RWPE2 (cell line): Measurements from ENCODE around the gene WFDC13.
A peak's percentile ranks its signal among the peaks of the same experiment; 100 is the strongest.

Source experiments
- ATAC-seq: fragments of 200-7000 bp; cut with Tn5 transposase; 3 replicates; pipeline ENCODE4 v1.9.1; 2021; ENCODE audit warnings: low read depth
- DNase-seq: peaks from one replicate; pipeline ENCODE4 v3.0.0-alpha.2; 2020; ENCODE audit warnings: low spot score
- H3K27ac ChIP-seq: fragments of 450-650 bp; 2 replicates; pipeline ENCODE4 v1.5.1; 2017; ENCODE audit warnings: mild to moderate bottlenecking; ENCODE audit not compliant: poor library complexity, severe bottlenecking
- H3K27me3 ChIP-seq: fragments of 250-450 bp; sonication (Bioruptor Pico); 2 replicates; pipeline ENCODE4 v1.5.1; 2021; ENCODE audit warnings: mild to moderate bottlenecking, moderate library complexity; ENCODE audit not compliant: insufficient read depth, poor library complexity, severe bottlenecking
- H3K36me3 ChIP-seq: fragments of 250-450 bp; sonication (Bioruptor Pico); 2 replicates; pipeline ENCODE4 v1.5.1; 2020; ENCODE audit warnings: low read depth, mild to moderate bottlenecking, moderate library complexity
- H3K4me1 ChIP-seq: fragments of 250-450 bp; sonication (Bioruptor Pico); 2 replicates; pipeline ENCODE4 v1.5.1; 2021; ENCODE audit warnings: mild to moderate bottlenecking, moderate library complexity; ENCODE audit not compliant: insufficient read depth, poor library complexity, severe bottlenecking
- H3K4me3 ChIP-seq: fragments of 250-450 bp; sonication (Bioruptor Pico); 2 replicates; pipeline ENCODE4 v1.5.1; 2021; ENCODE audit warnings: mild to moderate bottlenecking, moderate library complexity; ENCODE audit not compliant: severe bottlenecking
- H3K9me3 ChIP-seq: fragments of 250-450 bp; sonication (Bioruptor Pico); 2 replicates; pipeline ENCODE4 v1.5.1; 2021; ENCODE audit warnings: mild to moderate bottlenecking, moderate library complexity; ENCODE audit not compliant: severe bottlenecking
- CTCF ChIP-seq: fragments of 450-650 bp; IDR thresholded peaks from one replicate; pipeline ENCODE4 v1.5.1; 2017; ENCODE audit warnings: mild to moderate bottlenecking, moderate library complexity; ENCODE audit not compliant: poor library complexity, severe bottlenecking

Gene WFDC13

GRCh38 chr20:45752746-45753145 lies 50.9 kb downstream of the WFDC13 start:
- H3K27ac ChIP-seq: no peak overlapping the region
- DNase-seq (no peak), ATAC-seq (peak; percentile 35; the same call in 1 of the 3 replicates)
- no peaks in the 10 kb centered on the region for H3K36me3 ChIP-seq
- TF ChIP-seq CTCF: no peak
- H3K27me3 ChIP-seq: peaks cover 26% of the 10 kb centered on the region
- H3K4me1 ChIP-seq: no peaks in the 10 kb centered on the region
- H3K9me3 ChIP-seq: no peaks in the 10 kb centered on the region
- H3K4me3 ChIP-seq: no peak overlapping the region

DNA sequence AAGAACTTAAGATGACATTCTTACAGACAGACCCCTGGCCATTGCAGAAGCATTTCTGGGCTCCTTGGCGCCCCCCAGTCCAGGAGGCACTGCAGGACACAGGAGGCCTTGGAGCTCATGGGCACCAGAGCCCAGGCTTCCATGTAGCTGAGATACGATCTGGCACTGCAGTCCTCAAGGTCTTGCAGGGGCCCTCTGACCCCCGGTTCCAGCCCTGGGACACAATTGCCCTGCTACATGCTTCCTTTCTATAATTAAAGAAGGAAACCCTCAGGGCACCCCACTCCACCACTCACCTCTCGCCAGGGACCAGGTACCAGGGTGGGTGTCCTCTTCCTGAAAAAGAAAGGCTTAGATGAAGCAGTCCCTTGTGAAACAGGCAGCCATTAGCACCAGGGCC lies 56.3 kb downstream of the WFDC13 start:
- ATAC-seq (no peak), DNase-seq (peak; percentile 67)
- Histone ChIP-seq H3K9me3 (no peaks in the 10 kb centered on the region), H3K27ac (no peak overlapping the region), H3K36me3 (no peaks in the 10 kb centered on the region), H3K27me3 (no peaks in the 10 kb centered on the region), H3K4me1 (no peaks in the 10 kb centered on the region), H3K4me3 (no peak overlapping the region)
- TF ChIP-seq CTCF: no peak
